ENCODE results near the gene HSD3B1. TPM values are rescaled to one million over a fixed set of nuclear protein-coding genes. Genes with fewer than 3 reads are reported as not detected.

The HSD3B1 gene
- total and polyA plus RNA-seq, 2 experiments from 2014 or later, result not detected

GRCh38 chr1:119466445-119466844 is 40.6 kb upstream of the HSD3B1 start (continued):
- TF ChIP-seq ZNF462 (CRISPR knock-in tag; IDR thresholded peaks at IDR 0.05), result no peak

- ATAC-seq, result no peak
- no peaks in the 10 kb centered on the region for H3K27me3 Mint-ChIP-seq (ENCODE audit: insufficient read depth, low read depth, poor library complexity)
- H3K9me3 Mint-ChIP-seq, result no peaks in the 10 kb centered on the region
- no peaks in the 10 kb centered on the region for H4K20me1 ChIP-seq (replicated peaks; ENCODE audit: insufficient read depth)
- H3K4me3 Mint-ChIP-seq, result no peak overlapping the region
- H3K27ac Mint-ChIP-seq, result no peak overlapping the region
- TF ChIP-seq ZNF462 (CRISPR knock-in tag; IDR thresholded peaks at IDR 0.05) (no peak), CREB1 (CRISPR knock-in tag; IDR thresholded peaks at IDR 0.05; ENCODE audit: low read depth) (no peak), CTCF (conservative IDR thresholded peaks at IDR 0.05; ENCODE audit: low read depth in 2 of 2) (no peak), EZH2phosphoT487 (IDR thresholded peaks at IDR 0.05; ENCODE audit: unreplicated experiment) (no peak)
- no peak overlapping the region for H3K4me3 ChIP-seq
- peak overlapping the region; percentile 84 for H2AFZ ChIP-seq
- no peaks in the 10 kb centered on the region for H3K27me3 ChIP-seq (ENCODE audit: insufficient read depth)
- peaks cover 16% of the 10 kb centered on the region for H3K4me1 Mint-ChIP-seq
- H3K36me3 Mint-ChIP-seq (ENCODE audit: low read depth), result no peaks in the 10 kb centered on the region
- H3F3A ChIP-seq (replicated peaks; ENCODE audit: low read depth), result no peaks in the 10 kb centered on the region
- H3K4me2 ChIP-seq, result no peak overlapping the region
- no peak overlapping the region for H3K27ac ChIP-seq (ENCODE audit: low read depth)
- peaks cover 12% of the 10 kb centered on the region for H3K4me1 ChIP-seq (ENCODE audit: insufficient read depth)
- H3K36me3 ChIP-seq (ENCODE audit: insufficient read depth), result no peaks in the 10 kb centered on the region
- peaks cover 25% of the 10 kb centered on the region; the same call in 1 of the 2 replicates for H3K9me2 ChIP-seq (ENCODE audit: insufficient read depth)
- H3K79me2 ChIP-seq (replicated peaks; ENCODE audit: insufficient read depth), result no peaks in the 10 kb centered on the region
- DNase-seq (ENCODE audit: low spot score), result no peak
Observed at GRCh38 chr1:119467219-119467618, 39.8 kb upstream of the HSD3B1 start.
